ENCODE data around the gene KIF16B. TPM values are rescaled to one million over a fixed set of nuclear protein-coding genes. Genes with fewer than 3 reads are reported as not detected.

The KIF16B gene
- polyA plus RNA-seq, 6 donors from 2014 or later: 3.2 to 7.1 (median 5.1) TPM

- ATAC-seq (ENCODE audit: low read depth in 2 of 2): no peak
- peaks cover 0 to 3% (median 0%) of the 10 kb centered on the region in 3 donors for H3K4me1 Mint-ChIP-seq
These were observed 222.8 kb downstream of the KIF16B start for GRCh38 chr20:16350465-16350864.

GRCh38 chr20:16349523-16350260, 223.6 kb downstream of the KIF16B start:
- no peak for DNase-seq
- Mint-ChIP-seq H3K27ac (no peak overlapping the region), H3K27me3 (no peaks in the 10 kb centered on the region), H3K36me3 (peaks cover 10 to 19% of the 10 kb centered on the region in 2 donors), H3K9me3 (no peaks in the 10 kb centered on the region), H3K4me1 (peaks cover 0 to 3% (median 0%) of the 10 kb centered on the region in 3 donors), H3K4me3 (no peak overlapping the region)
- no peak for ATAC-seq (ENCODE audit: low read depth in 2 of 2)

More at GRCh38 chr20:16350465-16350864, 222.8 kb downstream of the KIF16B start:
- H3K27ac Mint-ChIP-seq: no peak overlapping the region
- H3K4me3 Mint-ChIP-seq: no peak overlapping the region
- H3K27me3 Mint-ChIP-seq: no peaks in the 10 kb centered on the region
- H3K9me3 Mint-ChIP-seq: no peaks in the 10 kb centered on the region
- no peak for DNase-seq
- peaks cover 5 to 14% of the 10 kb centered on the region in 2 donors for H3K36me3 Mint-ChIP-seq

- no peaks in the 10 kb centered on the region for H3K27me3 Mint-ChIP-seq
- DNase-seq (no peak), ATAC-seq (ENCODE audit: low read depth in 2 of 2) (no peak)
- H3K36me3 Mint-ChIP-seq: peaks cover 19% of the 10 kb centered on the region in 2 donors
- no peak overlapping the region for H3K27ac Mint-ChIP-seq
- no peak overlapping the region for H3K4me3 Mint-ChIP-seq
- H3K4me1 Mint-ChIP-seq: peaks cover 0 to 3% (median 0%) of the 10 kb centered on the region in 3 donors
- H3K9me3 Mint-ChIP-seq: no peaks in the 10 kb centered on the region
These were observed 226.3 kb downstream of the KIF16B start for GRCh38 chr20:16346956-16347355.

GRCh38 chr20:16337707-16338106, 235.5 kb downstream of the KIF16B start:
- no peak overlapping the region for H3K4me3 Mint-ChIP-seq
- H3K9me3 Mint-ChIP-seq: peaks cover 7 to 22% (median 17%) of the 10 kb centered on the region in 7 donors
- ATAC-seq (ENCODE audit: low read depth in 2 of 2) (no peak), DNase-seq (no peak)
- no peaks in the 10 kb centered on the region for H3K27me3 Mint-ChIP-seq
- peaks cover 0 to 2% (median 0%) of the 10 kb centered on the region in 3 donors for H3K4me1 Mint-ChIP-seq
- peaks cover 21 to 37% of the 10 kb centered on the region in 2 donors for H3K36me3 Mint-ChIP-seq
- no peak overlapping the region for H3K27ac Mint-ChIP-seq

GRCh38 chr20:16327606-16328005, 245.6 kb downstream of the KIF16B start:
- H3K27ac Mint-ChIP-seq: peak overlapping the region in 1 of 6 donors; percentile 73
- peaks cover 4 to 11% (median 4%) of the 10 kb centered on the region in 3 donors for H3K4me1 Mint-ChIP-seq
- peaks cover 3 to 30% (median 17%) of the 10 kb centered on the region in 7 donors for H3K9me3 Mint-ChIP-seq
- H3K27me3 Mint-ChIP-seq: no peaks in the 10 kb centered on the region
- H3K36me3 Mint-ChIP-seq: peaks cover 39 to 40% of the 10 kb centered on the region in 2 donors
- ATAC-seq (ENCODE audit: low read depth in 2 of 2) (no peak), DNase-seq (no peak)
- H3K4me3 Mint-ChIP-seq: no peak overlapping the region

- Mint-ChIP-seq H3K4me1 (peaks cover 15 to 23% (median 18%) of the 10 kb centered on the region in 3 donors), H3K36me3 (peaks cover 14 to 33% of the 10 kb centered on the region in 2 donors), H3K9me3 (peaks cover 3 to 24% (median 17%) of the 10 kb centered on the region in 7 donors), H3K27ac (no peak overlapping the region), H3K4me3 (no peak overlapping the region), H3K27me3 (no peaks in the 10 kb centered on the region)
- no peak for DNase-seq
- ATAC-seq (ENCODE audit: low read depth in 2 of 2): no peak
These were observed 252.0 kb downstream of the KIF16B start for GRCh38 chr20:16321291-16321690.

GRCh38 chr20:16317445-16318362, 255.5 kb downstream of the KIF16B start:
- DNase-seq (peak; percentile 1), ATAC-seq (ENCODE audit: low read depth in 2 of 2) (peak in 1 of 2 donors; percentile 32)
- Mint-ChIP-seq H3K36me3 (peaks cover 7 to 19% of the 10 kb centered on the region in 2 donors), H3K27me3 (no peaks in the 10 kb centered on the region), H3K27ac (peak overlapping the region in 5 of 6 donors; percentile 18 to 91 (median 62)), H3K4me3 (peak overlapping the region in 5 of 8 donors; percentile 26 to 63 (median 49)), H3K4me1 (peaks cover 19 to 27% (median 23%) of the 10 kb centered on the region in 3 donors), H3K9me3 (peaks cover 0 to 4% (median 0%) of the 10 kb centered on the region in 7 donors)

GRCh38 chr20:16316513-16316912, 256.7 kb downstream of the KIF16B start:
- peak overlapping the region in 1 of 6 donors; percentile 47 for H3K27ac Mint-ChIP-seq
- H3K9me3 Mint-ChIP-seq: peaks cover 0 to 4% (median 0%) of the 10 kb centered on the region in 7 donors
- no peak for DNase-seq
- peaks cover 19 to 27% (median 23%) of the 10 kb centered on the region in 3 donors for H3K4me1 Mint-ChIP-seq
- H3K4me3 Mint-ChIP-seq: no peak overlapping the region
- H3K27me3 Mint-ChIP-seq: no peaks in the 10 kb centered on the region
- no peak for ATAC-seq (ENCODE audit: low read depth in 2 of 2)
- H3K36me3 Mint-ChIP-seq: peaks cover 14 to 19% of the 10 kb centered on the region in 2 donors

- Mint-ChIP-seq H3K27me3 (no peaks in the 10 kb centered on the region), H3K36me3 (peaks cover 29 to 31% of the 10 kb centered on the region in 2 donors), H3K9me3 (peaks cover 0 to 4% (median 0%) of the 10 kb centered on the region in 7 donors), H3K4me1 (peaks cover 19 to 27% (median 23%) of the 10 kb centered on the region in 3 donors), H3K4me3 (peak overlapping the region in 1 of 8 donors; percentile 50), H3K27ac (peak overlapping the region in 2 of 6 donors; percentile 8 to 22)
- no peak for ATAC-seq (ENCODE audit: low read depth in 2 of 2)
- no peak for DNase-seq
These were observed 258.5 kb downstream of the KIF16B start for GRCh38 chr20:16314748-16315159.

GRCh38 chr20:16314320-16314719, 258.9 kb downstream of the KIF16B start:
- Mint-ChIP-seq H3K36me3 (peaks cover 31% of the 10 kb centered on the region in 2 donors), H3K27me3 (no peaks in the 10 kb centered on the region), H3K4me3 (no peak overlapping the region), H3K27ac (peak overlapping the region in 1 of 6 donors; percentile 8), H3K4me1 (peaks cover 19 to 27% (median 23%) of the 10 kb centered on the region in 3 donors), H3K9me3 (peaks cover 0 to 4% (median 0%) of the 10 kb centered on the region in 7 donors)
- ATAC-seq (ENCODE audit: low read depth in 2 of 2) (no peak), DNase-seq (no peak)

GRCh38 chr20:16313917-16314316, 259.3 kb downstream of the KIF16B start:
- no peak for DNase-seq
- Mint-ChIP-seq H3K27me3 (no peaks in the 10 kb centered on the region), H3K36me3 (peaks cover 31% of the 10 kb centered on the region in 2 donors), H3K4me3 (no peak overlapping the region), H3K4me1 (peaks cover 19 to 27% (median 23%) of the 10 kb centered on the region in 3 donors), H3K27ac (no peak overlapping the region), H3K9me3 (peaks cover 0 to 4% (median 0%) of the 10 kb centered on the region in 7 donors)
- ATAC-seq (ENCODE audit: low read depth in 2 of 2): no peak

GRCh38 chr20:16312998-16313397, 260.2 kb downstream of the KIF16B start:
- Mint-ChIP-seq H3K27me3 (no peaks in the 10 kb centered on the region), H3K27ac (no peak overlapping the region), H3K9me3 (peaks cover 0 to under 1% (median 0%) of the 10 kb centered on the region in 7 donors), H3K36me3 (peaks cover 25 to 28% of the 10 kb centered on the region in 2 donors), H3K4me1 (peaks cover 15 to 21% (median 18%) of the 10 kb centered on the region in 3 donors), H3K4me3 (no peak overlapping the region)
- DNase-seq: no peak
- no peak for ATAC-seq (ENCODE audit: low read depth in 2 of 2)

- DNase-seq (no peak), ATAC-seq (ENCODE audit: low read depth in 2 of 2) (no peak)
- no peaks in the 10 kb centered on the region for H3K27me3 Mint-ChIP-seq
- H3K4me3 Mint-ChIP-seq: no peak overlapping the region
- peaks cover 8 to 13% (median 11%) of the 10 kb centered on the region in 3 donors for H3K4me1 Mint-ChIP-seq
- peaks cover 0 to under 1% (median 0%) of the 10 kb centered on the region in 7 donors for H3K9me3 Mint-ChIP-seq
- peak overlapping the region in 1 of 6 donors; percentile 74 for H3K27ac Mint-ChIP-seq
- peaks cover 20 to 27% of the 10 kb centered on the region in 2 donors for H3K36me3 Mint-ChIP-seq
These were observed 261.5 kb downstream of the KIF16B start for GRCh38 chr20:16311756-16312155.
